ENCODE measurements around the gene CRB1.

GRCh38 chr1:197303463-197303862 is 35.4 kb downstream of the CRB1 start:
- TF ChIP-seq EZH2 (IDR thresholded peaks at IDR 0.05) (no peak), CTCF (IDR thresholded peaks at IDR 0.05) (no peak), EZH2phosphoT487 (IDR thresholded peaks at IDR 0.05) (no peak)

Measured in neural progenitor cell (in vitro differentiated cells).